Fibroblast of lung (primary cell): ENCODE measurements around the gene JAK2. TPM values are rescaled to one million over a fixed set of nuclear protein-coding genes. Genes with fewer than 3 reads are reported as not detected.

ENCODE experiments used
- DNase-seq, 2 donors: peaks; one replicate each; pipeline versions ENCODE4 v3.0.0 to v3.0.0-alpha.2; 2010; ENCODE audit warnings: low read depth in 2 of 2
- H2AFZ ChIP-seq: 2 replicates; pipeline ENCODE4 v1.5.1; 2012; ENCODE audit warnings: low read length, control low read depth, inconsistent platforms
- H3K27ac ChIP-seq: 2 replicates; pipeline ENCODE4 v1.5.1; 2011; ENCODE audit warnings: low read length, control low read depth; ENCODE audit not compliant: insufficient read depth
- H3K27me3 ChIP-seq: 2 replicates; pipeline ENCODE4 v1.5.1; 2011; ENCODE audit warnings: mild to moderate bottlenecking, low read length; ENCODE audit not compliant: control insufficient read depth, insufficient read depth
- H3K36me3 ChIP-seq: 2 replicates; pipeline ENCODE4 v1.5.1; 2011; ENCODE audit warnings: low read length; ENCODE audit not compliant: control insufficient read depth, insufficient read depth
- H3K4me1 ChIP-seq: 2 replicates; pipeline ENCODE4 v1.5.1; 2011; ENCODE audit warnings: low read length; ENCODE audit not compliant: control insufficient read depth, insufficient read depth; ENCODE audit errors: extremely low read depth
- H3K4me2 ChIP-seq: 2 replicates; pipeline ENCODE4 v1.5.1; 2011; ENCODE audit warnings: low read length, control low read depth; ENCODE audit not compliant: insufficient read depth; ENCODE audit errors: extremely low read depth
- H3K4me3 ChIP-seq, 4 experiments: fragments of 200-600 bp in 1 of 4; sonication (generic) in 1 of 4; replicated peaks in 1 of 4; 2 replicates each; pipeline ENCODE4 v1.5.1; 2011 to 2016; ENCODE audit warnings: low read length in 4 of 4, low read depth in 3 of 4, mild to moderate bottlenecking in 3 of 4, control low read depth in 2 of 4, inconsistent platforms in 1 of 4, mixed read lengths in 1 of 4; ENCODE audit not compliant: insufficient read depth in 1 of 4; ENCODE audit errors: control extremely low read depth in 1 of 4
- H3K79me2 ChIP-seq: 2 replicates; pipeline ENCODE4 v1.5.1; 2012; ENCODE audit warnings: mild to moderate bottlenecking, low read length, inconsistent platforms; ENCODE audit not compliant: control insufficient read depth, insufficient read depth
- H3K9ac ChIP-seq: 2 replicates; pipeline ENCODE4 v1.5.1; 2011; ENCODE audit warnings: mild to moderate bottlenecking, low read length, control low read depth; ENCODE audit not compliant: insufficient read depth
- H3K9me3 ChIP-seq: 2 replicates; pipeline ENCODE4 v1.5.1; 2012; ENCODE audit warnings: low read depth, low read length; ENCODE audit not compliant: control insufficient read depth, insufficient read depth
- H4K20me1 ChIP-seq: 2 replicates; pipeline ENCODE4 v1.5.1; 2011; ENCODE audit warnings: low read length; ENCODE audit not compliant: control insufficient read depth, insufficient read depth; ENCODE audit errors: extremely low read depth
- EZH2 ChIP-seq: IDR thresholded peaks from 2 replicates; pipeline ENCODE4 v1.5.1; 2012; ENCODE audit warnings: low read length, control low read depth, mild to moderate bottlenecking; ENCODE audit errors: missing control alignments
- polyA plus RNA-seq, 2 donors: library from polyadenylated mRNA; depleted of rRNA in 1 of 2; stranded (reverse) in 1 of 2; unstranded in 1 of 2; fragments of >200 nt; gene quantifications; 2 replicates each; pipeline ENCODE4 v1.2.1, GENCODE V29; 2011 to 2012; ENCODE audit warnings: missing spikeins in 1 of 2
- total RNA-seq: library from RNA; depleted of rRNA; stranded (reverse); fragments of >200 nt; gene quantifications from 2 replicates; pipeline ENCODE4 v1.2.1, GENCODE V29; 2014
- TF ChIP-seq, protein P1 (sequence below), 2 donors: IDR thresholded peaks in 1 of 2; conservative IDR thresholded peaks in 1 of 2; 1 replicate in 1 of 2; 2 replicates in 1 of 2; pipeline ENCODE4 v1.5.1; 2011 to 2012; ENCODE audit warnings: low read length in 2 of 2, control low read depth in 1 of 2, inconsistent platforms in 1 of 2, low read depth in 1 of 2, mild to moderate bottlenecking in 1 of 2

The JAK2 gene
- total and polyA plus RNA-seq, 2 donors (not counting 1 experiment from before 2014, with no cell fraction given), result 5.0 to 13.4 TPM

DNA sequence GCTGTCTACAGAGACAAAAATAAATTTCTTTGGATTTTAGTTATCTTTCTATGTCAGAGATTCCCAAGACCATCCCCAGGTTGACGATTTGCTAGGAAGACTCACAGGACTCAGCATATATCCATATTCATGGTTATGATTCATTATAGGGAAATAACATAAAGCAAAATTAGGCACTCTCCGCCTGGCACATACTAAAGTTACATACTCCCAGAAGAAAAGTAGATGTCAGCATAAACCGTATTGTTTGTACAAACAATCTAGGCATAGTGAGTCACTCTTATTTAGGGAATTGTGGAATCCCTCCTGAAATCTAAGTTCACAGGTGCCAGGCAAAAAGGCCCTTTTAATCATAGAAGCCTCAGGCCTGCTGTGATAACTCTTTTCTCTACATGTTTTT, 137.4 kb downstream of the JAK2 start:
- no peaks in the 10 kb centered on the region for H3K36me3 ChIP-seq
- no peaks in the 10 kb centered on the region for H3K79me2 ChIP-seq
- no peak overlapping the region for H3K9ac ChIP-seq
- H3K27me3 ChIP-seq, result no peaks in the 10 kb centered on the region
- no peaks in the 10 kb centered on the region for H3K9me3 ChIP-seq
- H2AFZ ChIP-seq, result no peak overlapping the region
- no peak overlapping the region for H3K27ac ChIP-seq
- no peaks in the 10 kb centered on the region for H4K20me1 ChIP-seq
- no peak for TF ChIP-seq EZH2
- TF ChIP-seq, protein P1, sequence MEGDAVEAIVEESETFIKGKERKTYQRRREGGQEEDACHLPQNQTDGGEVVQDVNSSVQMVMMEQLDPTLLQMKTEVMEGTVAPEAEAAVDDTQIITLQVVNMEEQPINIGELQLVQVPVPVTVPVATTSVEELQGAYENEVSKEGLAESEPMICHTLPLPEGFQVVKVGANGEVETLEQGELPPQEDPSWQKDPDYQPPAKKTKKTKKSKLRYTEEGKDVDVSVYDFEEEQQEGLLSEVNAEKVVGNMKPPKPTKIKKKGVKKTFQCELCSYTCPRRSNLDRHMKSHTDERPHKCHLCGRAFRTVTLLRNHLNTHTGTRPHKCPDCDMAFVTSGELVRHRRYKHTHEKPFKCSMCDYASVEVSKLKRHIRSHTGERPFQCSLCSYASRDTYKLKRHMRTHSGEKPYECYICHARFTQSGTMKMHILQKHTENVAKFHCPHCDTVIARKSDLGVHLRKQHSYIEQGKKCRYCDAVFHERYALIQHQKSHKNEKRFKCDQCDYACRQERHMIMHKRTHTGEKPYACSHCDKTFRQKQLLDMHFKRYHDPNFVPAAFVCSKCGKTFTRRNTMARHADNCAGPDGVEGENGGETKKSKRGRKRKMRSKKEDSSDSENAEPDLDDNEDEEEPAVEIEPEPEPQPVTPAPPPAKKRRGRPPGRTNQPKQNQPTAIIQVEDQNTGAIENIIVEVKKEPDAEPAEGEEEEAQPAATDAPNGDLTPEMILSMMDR (conservative IDR thresholded peaks at IDR 0.05 in 1 of 2, IDR thresholded peaks at IDR 0.05 in 1 of 2; ENCODE audit: low read depth in 1 of 2, low read length in 2 of 2), result no peak
- no peak for DNase-seq
- H3K4me1 ChIP-seq, result no peaks in the 10 kb centered on the region
- no peak overlapping the region for H3K4me2 ChIP-seq
- H3K4me3 ChIP-seq, result no peak overlapping the region

DNA sequence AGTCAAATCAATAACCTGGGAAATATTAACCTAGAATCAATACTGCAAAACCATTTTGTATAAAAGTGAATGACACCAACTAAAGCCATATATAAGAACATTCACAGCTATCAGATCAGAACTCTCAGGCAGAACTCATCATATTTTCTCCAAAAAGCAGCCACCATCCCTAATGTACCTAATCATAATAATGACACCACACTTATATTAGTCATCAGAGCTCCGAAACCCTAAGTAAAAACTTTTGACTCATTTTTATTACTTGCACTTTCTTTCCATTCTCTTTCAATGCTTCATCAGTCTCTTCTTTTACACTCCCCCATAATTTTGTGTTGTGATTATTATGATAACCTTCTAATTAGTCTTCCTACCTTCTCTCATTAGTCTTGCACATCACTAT, 155.1 kb downstream of the JAK2 start:
- Histone ChIP-seq H3K9ac (no peak overlapping the region), H3K79me2 (no peaks in the 10 kb centered on the region), H3K27me3 (no peaks in the 10 kb centered on the region), H3K4me3 (no peak overlapping the region), H4K20me1 (no peaks in the 10 kb centered on the region), H2AFZ (no peak overlapping the region), H3K36me3 (no peaks in the 10 kb centered on the region), H3K4me2 (no peak overlapping the region), H3K9me3 (no peaks in the 10 kb centered on the region), H3K4me1 (no peaks in the 10 kb centered on the region), H3K27ac (no peak overlapping the region)
- peak in 1 of 2 donors; percentile 15 for DNase-seq
- no peak for TF ChIP-seq EZH2
- TF ChIP-seq, protein P1 (conservative IDR thresholded peaks at IDR 0.05 in 1 of 2, IDR thresholded peaks at IDR 0.05 in 1 of 2; ENCODE audit: low read depth in 1 of 2, low read length in 2 of 2), result no peak

DNA sequence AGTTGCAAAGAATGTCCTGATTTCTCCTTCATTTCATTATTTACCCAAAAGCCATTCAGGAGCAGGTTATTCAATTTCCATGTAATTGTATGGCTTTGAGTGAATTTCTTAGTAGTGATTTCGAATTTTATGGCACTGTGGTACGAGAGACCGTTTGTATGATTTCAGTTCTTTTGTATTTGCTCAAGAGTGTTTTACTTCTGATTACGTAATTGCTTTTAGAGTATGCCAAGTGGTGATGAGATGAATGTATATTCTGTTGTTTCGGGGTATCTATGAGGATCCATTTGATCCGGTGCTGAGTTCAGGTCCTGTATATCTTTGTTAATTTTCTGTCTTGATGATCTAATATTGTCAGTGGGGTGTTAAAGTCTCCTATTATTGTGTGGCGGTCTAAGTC, 159.1 kb downstream of the JAK2 start:
- Histone ChIP-seq H3K9ac (no peak overlapping the region), H4K20me1 (no peaks in the 10 kb centered on the region), H3K27ac (no peak overlapping the region), H2AFZ (no peak overlapping the region), H3K79me2 (no peaks in the 10 kb centered on the region), H3K4me2 (no peak overlapping the region), H3K36me3 (no peaks in the 10 kb centered on the region), H3K4me1 (no peaks in the 10 kb centered on the region), H3K9me3 (no peaks in the 10 kb centered on the region), H3K27me3 (no peaks in the 10 kb centered on the region), H3K4me3 (no peak overlapping the region)
- no peak for TF ChIP-seq EZH2
- TF ChIP-seq, protein P1 (conservative IDR thresholded peaks at IDR 0.05 in 1 of 2, IDR thresholded peaks at IDR 0.05 in 1 of 2; ENCODE audit: low read depth in 1 of 2, low read length in 2 of 2), result no peak
- no peak for DNase-seq
